WTC11 (cell line): Measurements from ENCODE around the gene TGM1. TPM values are rescaled to one million over a fixed set of nuclear protein-coding genes. Genes with fewer than 3 reads are reported as not detected.

Source experiments
- ATAC-seq: fragments of 200-7000 bp; cut with Tn5 transposase; 2 replicates; pipeline ENCODE4 v1.10.0; 2021; ENCODE audit warnings: mild to moderate bottlenecking, moderate library complexity
- CTCF ChIA-PET: fragments of 300-600 bp; sonication (Branson Sonifier 250); formaldehyde crosslinking; loops from one replicate; lab custom pipeline; 2021; ENCODE audit warnings: antibody characterized with exemption; lab: Charles Lee
- POLR2A ChIA-PET: fragments of 350-600 bp; sonication (Branson Sonifier 250); formaldehyde crosslinking; loops from one replicate; lab custom pipeline; 2021; ENCODE audit warnings: antibody characterized with exemption; lab: Charles Lee
- DNase-seq: peaks from one replicate; pipeline ENCODE4 v3.0.0; 2021; ENCODE audit warnings: low spot score
- H3K27ac Mint-ChIP-seq: 2 replicates; pipeline ENCODE4 v1.8.0; 2021; ENCODE audit warnings: mixed read lengths
- H3K27me3 Mint-ChIP-seq: 2 replicates; pipeline ENCODE4 v1.8.0; 2021; ENCODE audit warnings: low read depth, mild to moderate bottlenecking, moderate library complexity, mixed read lengths
- H3K36me3 Mint-ChIP-seq: 2 replicates; pipeline ENCODE4 v1.8.0; 2021; ENCODE audit warnings: mixed read lengths
- H3K4me1 Mint-ChIP-seq: 2 replicates; pipeline ENCODE4 v1.8.0; 2022; ENCODE audit warnings: mixed read lengths
- H3K4me3 Mint-ChIP-seq: 2 replicates; pipeline ENCODE4 v1.8.0; 2021; ENCODE audit warnings: mild to moderate bottlenecking, moderate library complexity, mixed read lengths
- H3K9me3 Mint-ChIP-seq: 2 replicates; pipeline ENCODE4 v1.8.0; 2021; ENCODE audit warnings: mixed read lengths
- ELF4 ChIP-seq: sonication (generic); formaldehyde crosslinking; IDR thresholded peaks from 2 replicates; pipeline ENCODE4 v1.8.1; 2022; ENCODE audit warnings: low read depth, mild to moderate bottlenecking, moderate library complexity, missing genetic modification reagents
- ESRRA ChIP-seq: sonication (generic); formaldehyde crosslinking; IDR thresholded peaks from 2 replicates; pipeline ENCODE4 v1.8.1; 2022; ENCODE audit warnings: mild to moderate bottlenecking, missing genetic modification reagents, borderline replicate concordance
- ETV6 ChIP-seq: sonication (generic); formaldehyde crosslinking; IDR thresholded peaks from 2 replicates; pipeline ENCODE4 v1.8.1; 2022; ENCODE audit warnings: mild to moderate bottlenecking, missing genetic modification reagents
- GABPB1 ChIP-seq: sonication (generic); formaldehyde crosslinking; IDR thresholded peaks from 2 replicates; pipeline ENCODE4 v1.8.1; 2023; ENCODE audit warnings: mild to moderate bottlenecking, missing genetic modification reagents
- GTF2I ChIP-seq: fragments of 250-450 bp; sonication (Bioruptor Pico); conservative IDR thresholded peaks from 2 replicates; pipeline ENCODE4 v1.4.0; 2021; ENCODE audit warnings: mild to moderate bottlenecking
- KAT7 ChIP-seq: sonication (generic); formaldehyde crosslinking; IDR thresholded peaks from 2 replicates; pipeline ENCODE4 v1.8.1; 2023; ENCODE audit warnings: missing genetic modification reagents, mild to moderate bottlenecking, borderline replicate concordance
- NFATC4 ChIP-seq: fragments of 250-450 bp; sonication (Bioruptor Pico); IDR thresholded peaks from 2 replicates; pipeline ENCODE4 v1.9.0; 2021; ENCODE audit warnings: mild to moderate bottlenecking
- NR1H2 ChIP-seq: sonication (generic); formaldehyde crosslinking; IDR thresholded peaks from 2 replicates; pipeline ENCODE4 v1.9.0; 2021; ENCODE audit warnings: mild to moderate bottlenecking, moderate library complexity, missing genetic modification reagents
- RELA ChIP-seq: sonication (generic); formaldehyde crosslinking; IDR thresholded peaks from 2 replicates; pipeline ENCODE4 v1.8.1; 2022; ENCODE audit warnings: missing genetic modification reagents, mild to moderate bottlenecking, borderline replicate concordance
- TEAD1 ChIP-seq: sonication (generic); formaldehyde crosslinking; IDR thresholded peaks from 2 replicates; pipeline ENCODE4 v1.8.0; 2022; ENCODE audit warnings: mild to moderate bottlenecking, missing genetic modification reagents
- ZNF396 ChIP-seq: fragments of 250-450 bp; sonication (Bioruptor Pico); IDR thresholded peaks from 2 replicates; pipeline ENCODE4 v1.8.0; 2021; ENCODE audit warnings: mild to moderate bottlenecking, moderate library complexity, borderline replicate concordance
- total RNA-seq: library from RNA; stranded (reverse); gene quantifications from 3 replicates; pipeline ENCODE4 v1.2.3, GENCODE V29; 2021
- TF ChIP-seq, protein P1 (sequence below): sonication (generic); formaldehyde crosslinking; IDR thresholded peaks from 2 replicates; pipeline ENCODE4 v1.8.1; 2022; ENCODE audit warnings: low read depth, mild to moderate bottlenecking, moderate library complexity, missing genetic modification reagents, borderline replicate concordance
- TF ChIP-seq, protein P2 (sequence below): fragments of 250-450 bp; sonication (Bioruptor Pico); IDR thresholded peaks from 2 replicates; pipeline ENCODE4 v1.9.0; 2021; ENCODE audit warnings: mild to moderate bottlenecking, borderline replicate concordance
- TF ChIP-seq, protein P3 (sequence below): sonication (generic); formaldehyde crosslinking; IDR thresholded peaks from 2 replicates; pipeline ENCODE4 v1.8.1; 2022; ENCODE audit warnings: mild to moderate bottlenecking, missing genetic modification reagents, moderate library complexity, borderline replicate concordance
- TF ChIP-seq, protein P4 (sequence below): sonication (generic); formaldehyde crosslinking; IDR thresholded peaks from 2 replicates; pipeline ENCODE4 v1.8.0; 2022; ENCODE audit warnings: mild to moderate bottlenecking, missing genetic modification reagents
- TF ChIP-seq, protein P5 (sequence below): sonication (generic); formaldehyde crosslinking; IDR thresholded peaks from 2 replicates; pipeline ENCODE4 v1.8.1; 2023; ENCODE audit warnings: mild to moderate bottlenecking, missing genetic modification reagents
- TF ChIP-seq, protein P6 (sequence below): sonication (generic); formaldehyde crosslinking; IDR thresholded peaks from 2 replicates; pipeline ENCODE4 v1.8.1; 2023; ENCODE audit warnings: mild to moderate bottlenecking, moderate library complexity, missing genetic modification reagents
- TF ChIP-seq, protein P7 (sequence below): sonication (generic); formaldehyde crosslinking; conservative IDR thresholded peaks from 2 replicates; pipeline ENCODE4 v1.8.1; 2022; ENCODE audit warnings: mild to moderate bottlenecking, missing genetic modification reagents

The TGM1 gene
- total RNA-seq, 1 experiment from 2014 or later: 5.2 TPM

DNA sequence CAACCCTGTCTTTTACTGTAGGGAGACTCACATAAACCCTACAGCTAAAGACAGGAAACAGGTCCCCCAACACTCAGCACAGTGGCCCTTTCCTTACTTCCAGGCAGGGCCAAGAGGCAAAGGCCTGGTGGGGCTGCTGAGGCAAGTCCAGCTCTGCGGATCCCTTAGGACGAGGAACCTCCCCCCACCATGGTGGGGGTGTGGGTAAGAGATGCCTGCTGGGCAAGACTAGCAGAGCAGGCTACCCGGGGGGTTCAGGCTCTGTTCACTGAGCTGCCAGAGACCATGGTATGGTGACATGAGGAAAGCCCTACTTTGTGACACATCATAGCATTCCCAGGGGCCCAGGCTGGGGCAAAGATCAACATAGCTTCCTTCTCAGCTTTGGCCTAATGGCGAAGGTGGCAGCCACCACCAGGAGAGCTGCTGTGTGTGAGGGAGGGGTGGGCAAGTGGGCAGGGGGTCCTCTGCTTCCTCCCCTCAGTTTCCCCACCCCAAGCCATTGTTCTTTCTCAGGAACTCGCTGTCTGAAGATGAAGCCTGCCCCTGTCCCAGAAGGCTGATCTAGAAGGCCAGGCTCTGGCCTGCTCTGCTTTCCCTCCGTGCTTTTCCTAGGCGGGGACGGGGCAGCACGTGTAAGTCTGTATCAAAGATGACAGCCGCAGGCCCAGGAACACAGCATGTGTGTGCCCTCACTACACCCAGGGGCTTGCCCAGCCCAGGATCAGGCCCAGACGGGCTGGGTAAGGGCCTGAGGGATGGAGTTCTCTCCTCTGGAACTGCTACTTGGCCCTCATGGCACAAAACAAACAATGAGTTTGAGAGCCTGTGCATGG lies 10.5 kb downstream of the TGM1 start:
- no peak for ATAC-seq
- H3K4me1 Mint-ChIP-seq: no peaks in the 10 kb centered on the region
- TF ChIP-seq KAT7 (no peak), GTF2I (no peak), ESRRA (CRISPR knock-in tag) (no peak), RELA (CRISPR knock-in tag) (no peak), GABPB1 (CRISPR knock-in tag) (no peak), NFATC4 (CRISPR knock-in tag) (no peak), ETV6 (no peak), ZNF396 (CRISPR knock-in tag) (no peak)
- TF ChIP-seq, protein P1, sequence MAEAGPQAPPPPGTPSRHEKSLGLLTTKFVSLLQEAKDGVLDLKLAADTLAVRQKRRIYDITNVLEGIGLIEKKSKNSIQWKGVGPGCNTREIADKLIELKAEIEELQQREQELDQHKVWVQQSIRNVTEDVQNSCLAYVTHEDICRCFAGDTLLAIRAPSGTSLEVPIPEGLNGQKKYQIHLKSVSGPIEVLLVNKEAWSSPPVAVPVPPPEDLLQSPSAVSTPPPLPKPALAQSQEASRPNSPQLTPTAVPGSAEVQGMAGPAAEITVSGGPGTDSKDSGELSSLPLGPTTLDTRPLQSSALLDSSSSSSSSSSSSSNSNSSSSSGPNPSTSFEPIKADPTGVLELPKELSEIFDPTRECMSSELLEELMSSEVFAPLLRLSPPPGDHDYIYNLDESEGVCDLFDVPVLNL (CRISPR knock-in tag): no peak
- TF ChIP-seq, protein P2, sequence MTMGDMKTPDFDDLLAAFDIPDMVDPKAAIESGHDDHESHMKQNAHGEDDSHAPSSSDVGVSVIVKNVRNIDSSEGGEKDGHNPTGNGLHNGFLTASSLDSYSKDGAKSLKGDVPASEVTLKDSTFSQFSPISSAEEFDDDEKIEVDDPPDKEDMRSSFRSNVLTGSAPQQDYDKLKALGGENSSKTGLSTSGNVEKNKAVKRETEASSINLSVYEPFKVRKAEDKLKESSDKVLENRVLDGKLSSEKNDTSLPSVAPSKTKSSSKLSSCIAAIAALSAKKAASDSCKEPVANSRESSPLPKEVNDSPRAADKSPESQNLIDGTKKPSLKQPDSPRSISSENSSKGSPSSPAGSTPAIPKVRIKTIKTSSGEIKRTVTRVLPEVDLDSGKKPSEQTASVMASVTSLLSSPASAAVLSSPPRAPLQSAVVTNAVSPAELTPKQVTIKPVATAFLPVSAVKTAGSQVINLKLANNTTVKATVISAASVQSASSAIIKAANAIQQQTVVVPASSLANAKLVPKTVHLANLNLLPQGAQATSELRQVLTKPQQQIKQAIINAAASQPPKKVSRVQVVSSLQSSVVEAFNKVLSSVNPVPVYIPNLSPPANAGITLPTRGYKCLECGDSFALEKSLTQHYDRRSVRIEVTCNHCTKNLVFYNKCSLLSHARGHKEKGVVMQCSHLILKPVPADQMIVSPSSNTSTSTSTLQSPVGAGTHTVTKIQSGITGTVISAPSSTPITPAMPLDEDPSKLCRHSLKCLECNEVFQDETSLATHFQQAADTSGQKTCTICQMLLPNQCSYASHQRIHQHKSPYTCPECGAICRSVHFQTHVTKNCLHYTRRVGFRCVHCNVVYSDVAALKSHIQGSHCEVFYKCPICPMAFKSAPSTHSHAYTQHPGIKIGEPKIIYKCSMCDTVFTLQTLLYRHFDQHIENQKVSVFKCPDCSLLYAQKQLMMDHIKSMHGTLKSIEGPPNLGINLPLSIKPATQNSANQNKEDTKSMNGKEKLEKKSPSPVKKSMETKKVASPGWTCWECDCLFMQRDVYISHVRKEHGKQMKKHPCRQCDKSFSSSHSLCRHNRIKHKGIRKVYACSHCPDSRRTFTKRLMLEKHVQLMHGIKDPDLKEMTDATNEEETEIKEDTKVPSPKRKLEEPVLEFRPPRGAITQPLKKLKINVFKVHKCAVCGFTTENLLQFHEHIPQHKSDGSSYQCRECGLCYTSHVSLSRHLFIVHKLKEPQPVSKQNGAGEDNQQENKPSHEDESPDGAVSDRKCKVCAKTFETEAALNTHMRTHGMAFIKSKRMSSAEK (CRISPR knock-in tag): no peak
- TF ChIP-seq, protein P3, sequence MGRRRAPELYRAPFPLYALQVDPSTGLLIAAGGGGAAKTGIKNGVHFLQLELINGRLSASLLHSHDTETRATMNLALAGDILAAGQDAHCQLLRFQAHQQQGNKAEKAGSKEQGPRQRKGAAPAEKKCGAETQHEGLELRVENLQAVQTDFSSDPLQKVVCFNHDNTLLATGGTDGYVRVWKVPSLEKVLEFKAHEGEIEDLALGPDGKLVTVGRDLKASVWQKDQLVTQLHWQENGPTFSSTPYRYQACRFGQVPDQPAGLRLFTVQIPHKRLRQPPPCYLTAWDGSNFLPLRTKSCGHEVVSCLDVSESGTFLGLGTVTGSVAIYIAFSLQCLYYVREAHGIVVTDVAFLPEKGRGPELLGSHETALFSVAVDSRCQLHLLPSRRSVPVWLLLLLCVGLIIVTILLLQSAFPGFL (CRISPR knock-in tag): no peak
- TF ChIP-seq, protein P4, sequence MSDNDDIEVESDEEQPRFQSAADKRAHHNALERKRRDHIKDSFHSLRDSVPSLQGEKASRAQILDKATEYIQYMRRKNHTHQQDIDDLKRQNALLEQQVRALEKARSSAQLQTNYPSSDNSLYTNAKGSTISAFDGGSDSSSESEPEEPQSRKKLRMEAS (CRISPR knock-in tag): no peak
- TF ChIP-seq, all 79 proteins: peak for 0
- peaks cover 7% of the 10 kb centered on the region for H3K27me3 Mint-ChIP-seq
- H3K9me3 Mint-ChIP-seq: no peaks in the 10 kb centered on the region
- ChIA-PET POLR2A (interaction anchor here (1.0 to 1.1 kb wide), 2 partner anchors 10 to 18 kb away, joined by 3 to 4 read pairs; partner anchors contain the start of gene TINF2), CTCF (interaction anchor here (1.2 to 3.8 kb wide), 6 partner anchors 10 to 184 kb away, joined by 3 to 26 read pairs (median 6); partner anchors contain the start of genes CIDEB and TINF2)
- DNase-seq: no peak
- no peaks in the 10 kb centered on the region for H3K36me3 Mint-ChIP-seq
- no peak overlapping the region for H3K4me3 Mint-ChIP-seq
- no peak overlapping the region for H3K27ac Mint-ChIP-seq

DNA sequence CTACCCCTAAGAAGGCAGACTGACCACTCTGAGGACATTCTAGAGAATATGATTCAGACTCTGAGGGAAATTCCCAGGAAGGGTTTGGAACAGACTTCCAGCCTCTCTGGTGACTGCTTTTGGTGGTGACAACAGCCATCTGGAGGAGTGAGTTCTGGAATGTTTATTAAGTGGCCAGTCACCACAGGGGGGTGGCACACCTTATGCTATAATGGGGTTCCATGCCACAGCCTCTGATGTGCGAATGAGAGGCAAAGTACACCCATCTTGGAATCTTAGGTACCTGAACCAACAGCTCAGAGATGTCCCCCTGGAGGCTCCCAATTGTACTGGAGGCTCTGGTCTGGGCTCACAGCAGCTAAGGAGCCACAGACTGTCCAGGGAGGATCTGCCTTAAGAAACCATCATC lies 11.1 kb downstream of the TGM1 start:
- H3K27ac Mint-ChIP-seq: no peak overlapping the region
- DNase-seq (no peak), ATAC-seq (peak; percentile 65)
- CTCF ChIA-PET: interaction anchor here (0.6 to 3.8 kb wide), 7 partner anchors 10 to 185 kb away, joined by 3 to 26 read pairs (median 4); partner anchors contain the start of genes CIDEB and TINF2
- POLR2A ChIA-PET: interaction anchor here (1.0 to 1.1 kb wide), 2 partner anchors 9 to 19 kb away, joined by 3 to 4 read pairs; partner anchors contain the start of gene TINF2
- no peaks in the 10 kb centered on the region for H3K36me3 Mint-ChIP-seq
- H3K4me1 Mint-ChIP-seq: no peaks in the 10 kb centered on the region
- no peak for TF ChIP-seq NR1H2 (CRISPR knock-in tag)
- TF ChIP-seq, protein P5, sequence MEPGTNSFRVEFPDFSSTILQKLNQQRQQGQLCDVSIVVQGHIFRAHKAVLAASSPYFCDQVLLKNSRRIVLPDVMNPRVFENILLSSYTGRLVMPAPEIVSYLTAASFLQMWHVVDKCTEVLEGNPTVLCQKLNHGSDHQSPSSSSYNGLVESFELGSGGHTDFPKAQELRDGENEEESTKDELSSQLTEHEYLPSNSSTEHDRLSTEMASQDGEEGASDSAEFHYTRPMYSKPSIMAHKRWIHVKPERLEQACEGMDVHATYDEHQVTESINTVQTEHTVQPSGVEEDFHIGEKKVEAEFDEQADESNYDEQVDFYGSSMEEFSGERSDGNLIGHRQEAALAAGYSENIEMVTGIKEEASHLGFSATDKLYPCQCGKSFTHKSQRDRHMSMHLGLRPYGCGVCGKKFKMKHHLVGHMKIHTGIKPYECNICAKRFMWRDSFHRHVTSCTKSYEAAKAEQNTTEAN: no peak
- TF ChIP-seq, protein P6, sequence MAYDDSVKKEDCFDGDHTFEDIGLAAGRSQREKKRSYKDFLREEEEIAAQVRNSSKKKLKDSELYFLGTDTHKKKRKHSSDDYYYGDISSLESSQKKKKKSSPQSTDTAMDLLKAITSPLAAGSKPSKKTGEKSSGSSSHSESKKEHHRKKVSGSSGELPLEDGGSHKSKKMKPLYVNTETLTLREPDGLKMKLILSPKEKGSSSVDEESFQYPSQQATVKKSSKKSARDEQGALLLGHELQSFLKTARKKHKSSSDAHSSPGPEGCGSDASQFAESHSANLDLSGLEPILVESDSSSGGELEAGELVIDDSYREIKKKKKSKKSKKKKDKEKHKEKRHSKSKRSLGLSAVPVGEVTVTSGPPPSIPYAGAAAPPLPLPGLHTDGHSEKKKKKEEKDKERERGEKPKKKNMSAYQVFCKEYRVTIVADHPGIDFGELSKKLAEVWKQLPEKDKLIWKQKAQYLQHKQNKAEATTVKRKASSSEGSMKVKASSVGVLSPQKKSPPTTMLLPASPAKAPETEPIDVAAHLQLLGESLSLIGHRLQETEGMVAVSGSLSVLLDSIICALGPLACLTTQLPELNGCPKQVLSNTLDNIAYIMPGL (CRISPR knock-in tag): no peak
- TF ChIP-seq, protein P7, sequence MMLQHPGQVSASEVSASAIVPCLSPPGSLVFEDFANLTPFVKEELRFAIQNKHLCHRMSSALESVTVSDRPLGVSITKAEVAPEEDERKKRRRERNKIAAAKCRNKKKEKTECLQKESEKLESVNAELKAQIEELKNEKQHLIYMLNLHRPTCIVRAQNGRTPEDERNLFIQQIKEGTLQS (CRISPR knock-in tag): no peak
- TF ChIP-seq TEAD1: no peak
- TF ChIP-seq ELF4 (CRISPR knock-in tag): no peak
- H3K9me3 Mint-ChIP-seq: no peaks in the 10 kb centered on the region
- no peak overlapping the region for H3K4me3 Mint-ChIP-seq
- H3K27me3 Mint-ChIP-seq: peaks cover 11% of the 10 kb centered on the region
